Immature natural killer cell (primary cell): ENCODE results near the gene ZNF189. TPM values are rescaled to one million over a fixed set of nuclear protein-coding genes. Genes with fewer than 3 reads are reported as not detected.
A peak's percentile ranks its signal among the peaks of the same experiment; 100 is the strongest.

Experiments
- DNase-seq, 3 donors: peaks; one replicate each; pipeline ENCODE4 v3.0.0; 2022; ENCODE audit warnings: mixed read lengths in 1 of 3
- H3K27ac Mint-ChIP-seq, 6 donors: one replicate each; pipeline ENCODE4 v1.8.0; 2020; ENCODE audit warnings: mixed read lengths in 6 of 6, mild to moderate bottlenecking in 5 of 6, inconsistent platforms in 4 of 6, moderate library complexity in 3 of 6
- H3K27me3 Mint-ChIP-seq, 3 donors: one replicate each; pipeline ENCODE4 v1.8.0; 2020 to 2021; ENCODE audit warnings: low read depth in 3 of 3, mild to moderate bottlenecking in 3 of 3, mixed read lengths in 3 of 3, moderate library complexity in 3 of 3, inconsistent platforms in 1 of 3
- H3K36me3 Mint-ChIP-seq, 3 donors: one replicate each; pipeline ENCODE4 v1.8.0; 2020; ENCODE audit warnings: mixed read lengths in 3 of 3, inconsistent platforms in 2 of 3, mild to moderate bottlenecking in 2 of 3
- H3K4me1 Mint-ChIP-seq, 2 donors: one replicate each; pipeline ENCODE4 v1.8.0; 2020; ENCODE audit warnings: inconsistent platforms in 2 of 2, mild to moderate bottlenecking in 2 of 2, mixed read lengths in 2 of 2, moderate library complexity in 1 of 2
- H3K4me3 Mint-ChIP-seq, 5 donors: one replicate each; pipeline ENCODE4 v1.8.0; 2020; ENCODE audit warnings: mild to moderate bottlenecking in 5 of 5, mixed read lengths in 5 of 5, inconsistent platforms in 3 of 5, moderate library complexity in 3 of 5
- H3K9me3 Mint-ChIP-seq, 6 donors: one replicate each; pipeline ENCODE4 v1.8.0; 2020; ENCODE audit warnings: mild to moderate bottlenecking in 6 of 6, mixed read lengths in 6 of 6, inconsistent platforms in 4 of 6, moderate library complexity in 3 of 6
- polyA plus RNA-seq, 3 donors: library from polyadenylated mRNA; unstranded; fragments of 300-500 nt; fragmentation: Illumina TruSeq; gene quantifications; one replicate each; pipeline ENCODE4 v1.2.3, GENCODE V29; 2021

ZNF189 gene
- polyA plus RNA-seq, 3 donors from 2014 or later, result 0.60 to 3.1 TPM; not detected in 1

DNA sequence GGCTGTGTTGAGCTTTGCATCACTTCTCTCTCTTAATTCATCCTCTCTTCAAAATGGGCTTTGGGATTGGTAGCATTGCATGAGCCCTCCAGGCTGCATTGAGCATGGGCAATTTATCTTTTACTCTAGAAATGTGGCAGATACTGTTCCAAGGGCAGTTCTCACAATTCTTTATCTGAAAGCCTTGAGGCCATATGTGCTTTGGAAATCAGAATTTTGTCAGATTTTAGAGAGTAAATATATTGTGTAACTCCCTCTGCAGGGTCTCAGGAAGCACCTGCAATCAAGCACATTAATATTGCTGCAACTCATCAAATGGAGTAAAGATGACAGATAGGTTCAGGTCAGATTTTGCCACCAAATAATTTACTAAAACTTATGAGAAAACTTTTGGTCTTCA lies 19.3 kb downstream of the ZNF189 start:
- Mint-ChIP-seq H3K27me3 (peaks cover 2 to 7% (median 5%) of the 10 kb centered on the region in 3 donors), H3K27ac (no peak overlapping the region), H3K4me3 (no peak overlapping the region), H3K9me3 (peaks cover 24 to 68% (median 61%) of the 10 kb centered on the region in 6 donors), H3K4me1 (no peaks in the 10 kb centered on the region), H3K36me3 (peaks cover 20 to 27% (median 22%) of the 10 kb centered on the region in 3 donors)
- DNase-seq, result no peak

DNA sequence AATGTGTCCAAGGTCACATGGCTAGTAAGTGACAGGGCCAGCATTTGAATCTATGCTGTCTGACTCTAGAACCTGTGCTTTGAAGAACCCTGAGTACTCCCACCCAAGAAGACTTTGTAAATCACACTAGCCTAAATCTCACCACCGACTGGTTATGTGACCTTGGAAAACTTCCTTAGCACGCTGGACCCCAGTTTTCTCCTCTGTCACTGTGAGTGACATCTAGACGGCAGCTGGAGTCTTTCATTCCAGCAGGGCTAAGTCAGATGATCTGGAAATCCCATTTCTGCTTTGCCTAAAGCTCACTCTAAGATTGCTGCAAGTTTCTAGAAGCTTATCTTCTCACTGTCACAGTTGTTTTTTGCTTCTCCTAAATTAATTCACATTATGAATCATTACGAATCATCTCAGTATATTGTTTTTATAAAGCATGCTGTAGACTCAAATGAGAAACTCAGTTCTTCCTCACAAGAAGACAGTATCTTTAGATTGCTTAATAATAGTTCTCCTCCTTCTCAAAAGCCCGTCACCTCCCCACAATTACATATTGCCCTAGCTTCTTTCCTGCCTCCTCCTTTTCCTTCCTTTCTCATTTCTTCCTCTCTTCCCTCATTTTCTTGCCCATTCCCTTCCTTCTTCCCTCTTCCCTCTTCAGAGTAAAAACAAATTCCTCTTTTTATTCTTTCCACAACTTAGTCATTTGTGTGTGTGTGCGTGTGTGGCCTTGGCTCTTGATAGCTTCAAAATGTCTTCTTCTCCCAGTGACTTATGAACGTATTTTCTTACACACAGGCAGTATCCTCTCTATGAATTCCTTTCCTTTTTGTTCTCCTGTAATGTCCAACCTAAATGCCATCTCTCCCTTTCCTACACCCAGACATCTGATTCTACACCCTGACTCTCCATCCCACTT lies 20.1 kb downstream of the ZNF189 start:
- H3K4me1 Mint-ChIP-seq, result no peaks in the 10 kb centered on the region
- H3K27me3 Mint-ChIP-seq, result peaks cover 3 to 7% (median 5%) of the 10 kb centered on the region in 3 donors
- DNase-seq, result no peak
- H3K4me3 Mint-ChIP-seq, result no peak overlapping the region
- peaks cover 16 to 20% (median 19%) of the 10 kb centered on the region in 3 donors for H3K36me3 Mint-ChIP-seq
- peak overlapping the region in 1 of 6 donors; percentile 26 for H3K27ac Mint-ChIP-seq
- peaks cover 22 to 67% (median 54%) of the 10 kb centered on the region in 6 donors for H3K9me3 Mint-ChIP-seq

DNA sequence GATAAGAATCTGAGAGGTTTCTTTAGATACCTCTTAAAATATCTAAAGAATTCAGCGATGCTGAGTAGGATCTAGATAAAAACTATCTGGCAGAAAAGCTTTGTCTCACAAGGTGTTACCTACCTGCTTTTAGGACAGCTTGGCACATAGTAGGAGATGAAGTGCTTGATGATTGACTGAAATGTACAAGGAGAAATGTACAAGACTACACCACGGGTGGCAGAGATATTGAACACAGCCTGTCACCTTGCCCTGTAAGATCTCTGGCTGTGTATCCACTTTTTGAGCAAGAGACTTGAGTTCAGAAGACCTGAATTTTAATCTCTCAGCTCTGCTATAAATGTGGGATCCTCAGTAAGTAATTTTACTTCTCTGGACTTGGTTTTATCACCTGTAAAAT lies 21.2 kb downstream of the ZNF189 start:
- H3K9me3 Mint-ChIP-seq, result peaks cover 16 to 62% (median 46%) of the 10 kb centered on the region in 6 donors
- H3K36me3 Mint-ChIP-seq, result peaks cover 13 to 20% (median 16%) of the 10 kb centered on the region in 3 donors
- no peak overlapping the region for H3K27ac Mint-ChIP-seq

GRCh38 chr9:101421653-101422065 lies 23.0 kb downstream of the ZNF189 start:
- H3K27ac Mint-ChIP-seq, result no peak overlapping the region
- H3K4me3 Mint-ChIP-seq, result no peak overlapping the region
- peaks cover 12 to 52% (median 34%) of the 10 kb centered on the region in 6 donors for H3K9me3 Mint-ChIP-seq
- peaks cover 6 to 16% (median 13%) of the 10 kb centered on the region in 3 donors for H3K36me3 Mint-ChIP-seq
- DNase-seq, result no peak
- no peaks in the 10 kb centered on the region for H3K4me1 Mint-ChIP-seq
- H3K27me3 Mint-ChIP-seq, result peaks cover 3 to 5% (median 3%) of the 10 kb centered on the region in 3 donors

More for the DNA sequence above, 21.2 kb downstream of the ZNF189 start:
- no peaks in the 10 kb centered on the region for H3K4me1 Mint-ChIP-seq
- peaks cover 3 to 5% (median 3%) of the 10 kb centered on the region in 3 donors for H3K27me3 Mint-ChIP-seq
- DNase-seq, result no peak
- no peak overlapping the region for H3K4me3 Mint-ChIP-seq

- peaks cover 2 to 19% (median 5%) of the 10 kb centered on the region in 6 donors for H3K9me3 Mint-ChIP-seq
- no peak for DNase-seq
- H3K27me3 Mint-ChIP-seq, result peaks cover 0 to 10% (median 6%) of the 10 kb centered on the region in 3 donors
- no peak overlapping the region for H3K27ac Mint-ChIP-seq
- H3K36me3 Mint-ChIP-seq, result peaks cover 1 to 5% (median 3%) of the 10 kb centered on the region in 3 donors
- no peaks in the 10 kb centered on the region for H3K4me1 Mint-ChIP-seq
- H3K4me3 Mint-ChIP-seq, result no peak overlapping the region
These were observed 28.7 kb downstream of the ZNF189 start for GRCh38 chr9:101427358-101427757.

- no peak overlapping the region for H3K27ac Mint-ChIP-seq
These were observed 29.5 kb downstream of the ZNF189 start for GRCh38 chr9:101427957-101428655.

GRCh38 chr9:101428909-101429308 lies 30.3 kb downstream of the ZNF189 start:
- no peak for DNase-seq
- Mint-ChIP-seq H3K9me3 (peaks cover 0 to 9% (median 2%) of the 10 kb centered on the region in 6 donors), H3K4me1 (no peaks in the 10 kb centered on the region), H3K27ac (no peak overlapping the region), H3K27me3 (peaks cover 0 to 7% (median 3%) of the 10 kb centered on the region in 3 donors), H3K36me3 (no peaks in the 10 kb centered on the region), H3K4me3 (no peak overlapping the region)

More at GRCh38 chr9:101427957-101428655, 29.5 kb downstream of the ZNF189 start:
- H3K9me3 Mint-ChIP-seq, result peaks cover 2 to 16% (median 5%) of the 10 kb centered on the region in 6 donors
- H3K27me3 Mint-ChIP-seq, result peaks cover 0 to 10% (median 6%) of the 10 kb centered on the region in 3 donors
- H3K4me1 Mint-ChIP-seq, result no peaks in the 10 kb centered on the region
- H3K36me3 Mint-ChIP-seq, result peaks cover 0 to 4% (median 3%) of the 10 kb centered on the region in 3 donors
- no peak overlapping the region for H3K4me3 Mint-ChIP-seq
- no peak for DNase-seq

- no peaks in the 10 kb centered on the region for H3K36me3 Mint-ChIP-seq
- peaks cover 0 to 4% (median under 1%) of the 10 kb centered on the region in 6 donors for H3K9me3 Mint-ChIP-seq
- no peaks in the 10 kb centered on the region for H3K4me1 Mint-ChIP-seq
- no peak overlapping the region for H3K27ac Mint-ChIP-seq
- no peak overlapping the region for H3K4me3 Mint-ChIP-seq
- H3K27me3 Mint-ChIP-seq, result peaks cover 0 to 7% (median 3%) of the 10 kb centered on the region in 3 donors
- no peak for DNase-seq
These were observed 31.1 kb downstream of the ZNF189 start for GRCh38 chr9:101429736-101430135.

DNA sequence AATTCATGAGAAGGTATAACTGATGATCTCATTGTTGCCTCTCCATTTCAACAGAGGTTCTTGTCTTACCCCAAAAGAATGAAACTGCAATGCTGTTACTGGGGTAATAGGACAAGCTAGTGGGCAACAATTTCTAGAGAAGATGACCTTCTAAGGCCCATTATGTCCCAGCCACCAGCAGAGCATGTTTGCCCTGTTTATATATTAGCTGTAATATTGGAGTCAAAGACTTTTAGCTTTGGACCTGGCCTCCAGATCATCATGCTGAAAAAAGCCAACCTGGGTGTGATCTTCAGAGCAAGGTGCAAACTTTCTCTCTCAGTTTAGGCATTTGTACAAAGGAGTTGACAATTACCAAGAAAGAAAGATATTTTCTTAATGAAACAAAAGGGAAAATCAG lies 33.5 kb downstream of the ZNF189 start:
- Mint-ChIP-seq H3K27me3 (peaks cover 0 to 8% (median 3%) of the 10 kb centered on the region in 3 donors), H3K9me3 (peaks cover 0 to 4% (median under 1%) of the 10 kb centered on the region in 6 donors), H3K4me3 (no peak overlapping the region), H3K27ac (no peak overlapping the region), H3K4me1 (no peaks in the 10 kb centered on the region), H3K36me3 (no peaks in the 10 kb centered on the region)
- DNase-seq, result no peak

GRCh38 chr9:101432740-101433139 lies 34.1 kb downstream of the ZNF189 start:
- peaks cover 0 to 4% (median under 1%) of the 10 kb centered on the region in 6 donors for H3K9me3 Mint-ChIP-seq
- peaks cover 0 to 7% (median 3%) of the 10 kb centered on the region in 3 donors for H3K27me3 Mint-ChIP-seq

GRCh38 chr9:101433229-101433628 lies 34.6 kb downstream of the ZNF189 start:
- H3K9me3 Mint-ChIP-seq, result peaks cover 0 to 4% (median under 1%) of the 10 kb centered on the region in 6 donors
- H3K27ac Mint-ChIP-seq, result no peak overlapping the region
- H3K4me1 Mint-ChIP-seq, result no peaks in the 10 kb centered on the region
- no peaks in the 10 kb centered on the region for H3K36me3 Mint-ChIP-seq
- H3K4me3 Mint-ChIP-seq, result no peak overlapping the region
- DNase-seq, result no peak
- peaks cover 0 to 7% (median 3%) of the 10 kb centered on the region in 3 donors for H3K27me3 Mint-ChIP-seq

More at GRCh38 chr9:101432740-101433139, 34.1 kb downstream of the ZNF189 start:
- H3K4me1 Mint-ChIP-seq, result no peaks in the 10 kb centered on the region
- H3K27ac Mint-ChIP-seq, result no peak overlapping the region
- DNase-seq, result no peak
- H3K36me3 Mint-ChIP-seq, result no peaks in the 10 kb centered on the region
- no peak overlapping the region for H3K4me3 Mint-ChIP-seq

DNA sequence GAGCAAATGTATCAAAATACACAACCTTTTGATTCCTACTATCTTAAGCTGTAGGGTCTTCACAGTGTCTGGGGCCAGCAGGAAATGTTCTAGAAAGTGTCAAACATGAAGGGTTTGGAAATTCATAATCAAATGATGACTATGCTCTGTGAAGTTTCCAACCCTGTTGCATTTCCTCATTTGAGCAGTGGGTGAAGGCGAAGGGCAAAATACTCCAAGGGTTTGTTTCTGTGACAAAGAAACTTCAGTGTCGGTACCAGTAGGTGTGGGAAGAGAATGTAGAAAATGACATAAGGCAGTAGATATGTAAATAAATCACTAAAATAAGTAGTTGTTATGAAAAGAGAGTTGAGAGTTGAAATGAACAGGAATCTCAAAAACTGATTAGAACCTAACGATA lies 36.3 kb downstream of the ZNF189 start:
- Mint-ChIP-seq H3K4me3 (no peak overlapping the region), H3K27me3 (peaks cover 0 to 3% (median 3%) of the 10 kb centered on the region in 3 donors), H3K9me3 (peaks cover 0 to 4% (median 0%) of the 10 kb centered on the region in 6 donors), H3K4me1 (no peaks in the 10 kb centered on the region), H3K27ac (no peak overlapping the region), H3K36me3 (no peaks in the 10 kb centered on the region)
- no peak for DNase-seq

DNA sequence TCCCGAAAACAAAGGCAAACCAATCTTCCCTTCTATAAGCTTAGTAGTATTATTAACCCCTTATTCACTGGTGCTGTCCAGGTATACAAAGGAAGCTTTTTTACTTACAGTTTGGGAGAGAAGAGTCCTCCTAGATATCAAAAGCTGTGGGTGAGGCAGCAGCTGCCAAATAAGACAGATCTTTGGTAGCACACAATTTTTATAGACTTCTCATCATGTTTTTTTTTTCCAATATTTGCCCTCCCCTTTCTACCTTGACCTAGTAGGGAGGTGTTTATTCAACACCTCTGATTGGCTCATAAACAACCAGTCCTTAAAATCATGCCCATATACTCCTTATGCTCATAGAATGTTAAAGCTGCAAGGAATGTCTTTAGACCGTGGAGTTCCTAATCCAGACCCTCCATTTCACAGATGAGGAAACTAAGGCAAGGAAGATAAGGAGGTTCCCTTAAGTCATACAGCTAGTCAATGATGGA lies 37.0 kb downstream of the ZNF189 start, which contains the start of gene ALDOB:
Gene ALDOB (minus strand): TSS at position 174 of the 479 bp plus-strand sequence. CDS start 4,887 bp downstream, outside the sequence.
- DNase-seq, result no peak
- Mint-ChIP-seq H3K27me3 (peaks cover 0 to 2% (median 0%) of the 10 kb centered on the region in 3 donors), H3K36me3 (no peaks in the 10 kb centered on the region), H3K9me3 (no peaks in the 10 kb centered on the region), H3K27ac (no peak within 1 kb of the TSS), H3K4me1 (no peaks in the 10 kb centered on the region), H3K4me3 (no peak within 1 kb of the TSS)
